Measurements from ENCODE around the gene NLRC3.

DNA sequence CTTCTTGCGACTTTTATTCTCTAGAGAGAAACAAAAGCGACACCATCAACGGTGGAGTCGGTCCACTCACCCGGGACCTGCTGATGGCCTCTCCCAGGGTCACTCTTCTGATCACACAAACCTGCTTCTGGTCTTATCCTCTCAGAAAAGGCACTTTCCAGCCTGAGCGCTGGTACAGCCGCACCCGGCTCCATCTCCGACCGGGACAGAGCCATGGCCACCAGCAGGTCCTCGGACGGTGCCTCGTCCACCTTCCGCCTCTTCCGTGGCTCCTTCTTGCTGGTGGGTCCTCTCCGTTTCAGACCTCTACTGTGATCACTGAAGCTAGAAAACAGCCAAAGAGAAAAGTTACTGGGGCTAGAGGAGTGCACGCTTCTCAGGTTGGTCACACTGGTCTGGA lies 20.5 kb upstream of the NLRC3 start:
- TF ChIP-seq, protein P1, sequence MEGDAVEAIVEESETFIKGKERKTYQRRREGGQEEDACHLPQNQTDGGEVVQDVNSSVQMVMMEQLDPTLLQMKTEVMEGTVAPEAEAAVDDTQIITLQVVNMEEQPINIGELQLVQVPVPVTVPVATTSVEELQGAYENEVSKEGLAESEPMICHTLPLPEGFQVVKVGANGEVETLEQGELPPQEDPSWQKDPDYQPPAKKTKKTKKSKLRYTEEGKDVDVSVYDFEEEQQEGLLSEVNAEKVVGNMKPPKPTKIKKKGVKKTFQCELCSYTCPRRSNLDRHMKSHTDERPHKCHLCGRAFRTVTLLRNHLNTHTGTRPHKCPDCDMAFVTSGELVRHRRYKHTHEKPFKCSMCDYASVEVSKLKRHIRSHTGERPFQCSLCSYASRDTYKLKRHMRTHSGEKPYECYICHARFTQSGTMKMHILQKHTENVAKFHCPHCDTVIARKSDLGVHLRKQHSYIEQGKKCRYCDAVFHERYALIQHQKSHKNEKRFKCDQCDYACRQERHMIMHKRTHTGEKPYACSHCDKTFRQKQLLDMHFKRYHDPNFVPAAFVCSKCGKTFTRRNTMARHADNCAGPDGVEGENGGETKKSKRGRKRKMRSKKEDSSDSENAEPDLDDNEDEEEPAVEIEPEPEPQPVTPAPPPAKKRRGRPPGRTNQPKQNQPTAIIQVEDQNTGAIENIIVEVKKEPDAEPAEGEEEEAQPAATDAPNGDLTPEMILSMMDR (IDR thresholded peaks at IDR 0.05 in 2 of 3, conservative IDR thresholded peaks at IDR 0.05 in 1 of 3; ENCODE audit: borderline replicate concordance in 1 of 3, insufficient read depth in 1 of 3, low read depth in 2 of 3, low read length in 2 of 3) = no peak
- TF ChIP-seq POLR2AphosphoS5 (IDR thresholded peaks at IDR 0.05; ENCODE audit: low read depth, low read length) (no peak), CBX3 (IDR thresholded peaks at IDR 0.05; ENCODE audit: low read depth) (no peak), EZH2 (IDR thresholded peaks at IDR 0.05) (no peak), POLR2A (IDR thresholded peaks at IDR 0.05; ENCODE audit: borderline replicate concordance, extremely low read depth, insufficient read depth, insufficient read length) (no peak)
- TF ChIP-seq, protein P2, sequence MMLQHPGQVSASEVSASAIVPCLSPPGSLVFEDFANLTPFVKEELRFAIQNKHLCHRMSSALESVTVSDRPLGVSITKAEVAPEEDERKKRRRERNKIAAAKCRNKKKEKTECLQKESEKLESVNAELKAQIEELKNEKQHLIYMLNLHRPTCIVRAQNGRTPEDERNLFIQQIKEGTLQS (IDR thresholded peaks at IDR 0.05) = no peak
